Sigmoid colon (tissue), 4 donors: Measurements from ENCODE around the gene CNGA2.

Source experiments
- POLR2AphosphoS5 ChIP-seq, 4 donors: sonication (generic); formaldehyde crosslinking; IDR thresholded peaks; one replicate each; pipeline ENCODE4 v1.6.1; 2017; ENCODE audit warnings: antibody characterized with exemption in 4 of 4
- TF ChIP-seq, protein P1 (sequence below), 4 experiments: fragments of 450-650 bp in 3 of 4; fragments of 200-600 bp in 1 of 4; IDR thresholded peaks; one replicate each; pipeline ENCODE4 v1.5.1; 2016 to 2019; ENCODE audit warnings: antibody characterized with exemption in 4 of 4, mild to moderate bottlenecking in 3 of 4, moderate library complexity in 2 of 4

DNA sequence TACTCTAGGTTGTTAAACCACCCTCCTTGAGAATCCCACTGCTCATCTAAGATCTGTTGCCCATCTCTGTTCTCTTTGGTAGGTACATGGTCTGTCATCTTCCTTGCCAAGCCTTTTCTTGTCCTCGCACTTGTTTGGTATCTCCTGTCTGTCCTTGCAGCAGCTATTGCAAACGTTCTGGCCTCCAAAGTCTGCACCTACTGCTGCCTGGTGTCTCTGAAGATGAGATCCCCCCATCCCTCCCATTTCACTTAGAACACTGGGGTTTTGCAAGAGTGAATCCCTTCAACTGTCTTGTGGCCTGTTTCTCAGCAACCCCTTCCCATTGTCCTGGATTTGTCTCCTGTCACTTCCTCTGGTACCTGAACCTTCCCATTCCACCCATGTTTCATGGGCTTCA is 673 bp downstream of the CNGA2 start:
- TF ChIP-seq, protein P1, sequence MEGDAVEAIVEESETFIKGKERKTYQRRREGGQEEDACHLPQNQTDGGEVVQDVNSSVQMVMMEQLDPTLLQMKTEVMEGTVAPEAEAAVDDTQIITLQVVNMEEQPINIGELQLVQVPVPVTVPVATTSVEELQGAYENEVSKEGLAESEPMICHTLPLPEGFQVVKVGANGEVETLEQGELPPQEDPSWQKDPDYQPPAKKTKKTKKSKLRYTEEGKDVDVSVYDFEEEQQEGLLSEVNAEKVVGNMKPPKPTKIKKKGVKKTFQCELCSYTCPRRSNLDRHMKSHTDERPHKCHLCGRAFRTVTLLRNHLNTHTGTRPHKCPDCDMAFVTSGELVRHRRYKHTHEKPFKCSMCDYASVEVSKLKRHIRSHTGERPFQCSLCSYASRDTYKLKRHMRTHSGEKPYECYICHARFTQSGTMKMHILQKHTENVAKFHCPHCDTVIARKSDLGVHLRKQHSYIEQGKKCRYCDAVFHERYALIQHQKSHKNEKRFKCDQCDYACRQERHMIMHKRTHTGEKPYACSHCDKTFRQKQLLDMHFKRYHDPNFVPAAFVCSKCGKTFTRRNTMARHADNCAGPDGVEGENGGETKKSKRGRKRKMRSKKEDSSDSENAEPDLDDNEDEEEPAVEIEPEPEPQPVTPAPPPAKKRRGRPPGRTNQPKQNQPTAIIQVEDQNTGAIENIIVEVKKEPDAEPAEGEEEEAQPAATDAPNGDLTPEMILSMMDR (IDR thresholded peaks at IDR 0.05), result no peak
- TF ChIP-seq POLR2AphosphoS5 (IDR thresholded peaks at IDR 0.05), result no peak
